Uterus (tissue), 2 donors: Measurements from ENCODE around the gene NR2E1.

Experiments
- CTCF ChIP-seq, 4 experiments: fragments of 200-600 bp in 2 of 4; fragments of 450-650 bp in 2 of 4; sonication (generic) in 2 of 4; IDR thresholded peaks; one replicate each; pipeline ENCODE4 v1.5.1; 2016 to 2019; ENCODE audit warnings: antibody characterized with exemption in 4 of 4, mild to moderate bottlenecking in 2 of 4, moderate library complexity in 1 of 4
- POLR2A ChIP-seq, 2 donors: fragments of 450-650 bp; IDR thresholded peaks; one replicate each; pipeline ENCODE4 v1.6.1; 2016; ENCODE audit warnings: antibody characterized with exemption in 2 of 2, mild to moderate bottlenecking in 1 of 2, moderate library complexity in 1 of 2

- TF ChIP-seq POLR2A (IDR thresholded peaks at IDR 0.05) (no peak), CTCF (IDR thresholded peaks at IDR 0.05) (no peak)
Observed at GRCh38 chr6:108180776-108181175, 15.0 kb downstream of the NR2E1 start.
